Duodenal mucosa (tissue), 2 donors: ENCODE data around the gene RNLS.

Source experiments
- H3K27ac ChIP-seq: one replicate; pipeline ENCODE4 v1.7.0; 2013; ENCODE audit warnings: low read depth, low read length
- H3K27me3 ChIP-seq, 2 donors: one replicate each; pipeline ENCODE4 v1.7.0; 2013; ENCODE audit warnings: low read length in 2 of 2, control low read depth in 1 of 2; ENCODE audit not compliant: insufficient read depth in 2 of 2, control insufficient read depth in 1 of 2
- H3K36me3 ChIP-seq, 2 donors: one replicate each; pipeline ENCODE4 v1.7.0; 2013; ENCODE audit warnings: low read length in 2 of 2, control low read depth in 1 of 2; ENCODE audit not compliant: insufficient read depth in 2 of 2, control insufficient read depth in 1 of 2
- H3K4me1 ChIP-seq, 2 donors: one replicate each; pipeline ENCODE4 v1.7.0; 2013; ENCODE audit warnings: low read length in 2 of 2, control low read depth in 1 of 2; ENCODE audit not compliant: insufficient read depth in 2 of 2, control insufficient read depth in 1 of 2
- H3K4me3 ChIP-seq, 2 donors: one replicate each; pipeline ENCODE4 v1.7.0; 2013; ENCODE audit warnings: low read length in 2 of 2, low read depth in 1 of 2
- H3K9ac ChIP-seq, 2 donors: one replicate each; pipeline ENCODE4 v1.7.0; 2013; ENCODE audit warnings: low read length in 2 of 2, low read depth in 1 of 2
- H3K9me3 ChIP-seq, 2 donors: one replicate each; pipeline ENCODE4 v1.7.0; 2013; ENCODE audit warnings: low read length in 2 of 2, control low read depth in 1 of 2; ENCODE audit not compliant: control insufficient read depth in 1 of 2

RNLS gene

DNA sequence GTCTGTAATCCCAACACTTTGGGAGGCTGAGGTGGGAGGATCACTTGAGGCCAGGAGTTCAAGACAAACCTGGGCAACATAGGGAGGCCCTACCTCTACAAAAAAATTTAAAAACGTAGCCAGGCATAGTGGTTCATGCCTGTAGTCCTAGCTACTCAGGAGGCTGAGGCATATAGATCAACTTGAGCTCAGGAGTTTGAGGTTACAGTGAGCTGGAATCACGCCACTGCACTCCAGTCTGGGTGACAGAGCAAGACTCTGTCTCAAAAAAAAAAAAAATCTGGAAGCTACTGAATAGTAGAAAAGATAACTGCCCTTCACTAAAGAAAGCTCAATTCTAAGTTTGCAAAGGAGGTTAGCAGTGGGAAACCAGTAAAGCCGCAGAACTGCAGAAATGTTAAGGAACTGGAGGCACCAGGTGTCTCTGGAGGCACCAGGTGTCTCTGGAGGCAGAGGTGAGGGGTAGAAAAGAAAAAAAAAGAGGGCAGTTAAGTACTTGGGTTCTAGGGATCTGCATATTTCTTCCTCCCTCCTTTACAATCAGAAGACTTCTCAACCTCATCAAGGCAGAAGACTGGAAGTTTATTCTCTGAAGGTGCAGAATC lies 56.5 kb downstream of the RNLS start:
- no peak overlapping the region for H3K27ac ChIP-seq
- no peaks in the 10 kb centered on the region for H3K27me3 ChIP-seq
- H3K9ac ChIP-seq: no peak overlapping the region
- no peak overlapping the region for H3K4me3 ChIP-seq
- peaks cover 4 to 18% of the 10 kb centered on the region in 2 donors for H3K4me1 ChIP-seq
- H3K9me3 ChIP-seq: no peaks in the 10 kb centered on the region
- H3K36me3 ChIP-seq: no peaks in the 10 kb centered on the region

- Histone ChIP-seq H3K9ac (no peak overlapping the region), H3K4me1 (peaks cover 0 to 12% of the 10 kb centered on the region in 2 donors), H3K9me3 (no peaks in the 10 kb centered on the region), H3K27ac (no peak overlapping the region), H3K36me3 (no peaks in the 10 kb centered on the region), H3K27me3 (no peaks in the 10 kb centered on the region), H3K4me3 (no peak overlapping the region)
These were observed 57.6 kb downstream of the RNLS start for GRCh38 chr10:88525371-88526069.

DNA sequence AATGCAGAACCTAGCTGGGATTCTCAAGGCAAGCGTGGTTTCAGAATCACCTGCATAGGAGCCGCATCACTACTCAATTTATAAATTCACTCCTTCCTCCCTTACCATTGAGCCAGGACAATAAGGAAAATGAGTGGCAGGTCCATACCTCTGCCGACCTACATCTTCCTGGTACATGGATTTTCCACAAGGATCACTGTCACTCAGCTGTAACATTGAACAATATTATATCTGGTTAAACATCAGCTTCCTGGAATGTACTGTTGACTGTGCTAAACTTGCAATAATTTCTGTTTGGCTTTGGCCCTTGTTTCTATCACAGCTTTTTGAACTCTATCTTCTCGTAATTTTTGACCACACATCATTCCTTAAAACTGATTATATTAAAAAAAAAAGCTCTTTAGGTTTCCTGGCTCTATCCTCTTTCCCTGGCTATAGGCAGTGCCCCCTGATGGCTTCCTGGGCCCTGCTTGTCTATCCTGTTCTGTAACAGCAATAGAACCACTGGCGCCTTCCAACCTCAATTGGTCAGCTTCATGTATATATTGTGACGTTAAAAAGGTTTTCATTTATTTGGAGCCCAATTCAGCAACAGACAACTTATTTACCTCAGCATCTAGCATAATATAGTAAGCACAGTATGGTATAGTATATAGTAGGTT lies 59.2 kb downstream of the RNLS start:
- no peaks in the 10 kb centered on the region for H3K36me3 ChIP-seq
- H3K27me3 ChIP-seq: no peaks in the 10 kb centered on the region
- no peak overlapping the region for H3K27ac ChIP-seq
- H3K4me1 ChIP-seq: peaks cover 0 to 12% of the 10 kb centered on the region in 2 donors
- H3K4me3 ChIP-seq: no peak overlapping the region
- H3K9me3 ChIP-seq: no peaks in the 10 kb centered on the region
- H3K9ac ChIP-seq: no peak overlapping the region

GRCh38 chr10:88522715-88523114 lies 60.4 kb downstream of the RNLS start:
- no peaks in the 10 kb centered on the region for H3K27me3 ChIP-seq
- no peak overlapping the region for H3K27ac ChIP-seq
- no peak overlapping the region for H3K4me3 ChIP-seq
- H3K9ac ChIP-seq: no peak overlapping the region
- no peaks in the 10 kb centered on the region for H3K9me3 ChIP-seq
- peaks cover 0 to 12% of the 10 kb centered on the region in 2 donors for H3K4me1 ChIP-seq
- no peaks in the 10 kb centered on the region for H3K36me3 ChIP-seq

GRCh38 chr10:88521791-88522190 lies 61.3 kb downstream of the RNLS start:
- H3K9ac ChIP-seq: no peak overlapping the region
- H3K27ac ChIP-seq: no peak overlapping the region
- H3K27me3 ChIP-seq: no peaks in the 10 kb centered on the region
- H3K4me3 ChIP-seq: no peak overlapping the region
- H3K9me3 ChIP-seq: no peaks in the 10 kb centered on the region
- H3K36me3 ChIP-seq: no peaks in the 10 kb centered on the region
- peaks cover 0 to 16% of the 10 kb centered on the region in 2 donors for H3K4me1 ChIP-seq

- no peaks in the 10 kb centered on the region for H3K27me3 ChIP-seq
- peaks cover 0 to 4% of the 10 kb centered on the region in 2 donors for H3K4me1 ChIP-seq
- no peaks in the 10 kb centered on the region for H3K9me3 ChIP-seq
- H3K4me3 ChIP-seq: no peak overlapping the region
- no peak overlapping the region for H3K9ac ChIP-seq
- H3K36me3 ChIP-seq: no peaks in the 10 kb centered on the region
- no peak overlapping the region for H3K27ac ChIP-seq
These were observed 67.9 kb downstream of the RNLS start for GRCh38 chr10:88515235-88515634.

- no peak overlapping the region for H3K9ac ChIP-seq
- H3K4me1 ChIP-seq: peaks cover 0 to 4% of the 10 kb centered on the region in 2 donors
- H3K27ac ChIP-seq: no peak overlapping the region
- H3K4me3 ChIP-seq: no peak overlapping the region
- H3K27me3 ChIP-seq: no peaks in the 10 kb centered on the region
- H3K36me3 ChIP-seq: no peaks in the 10 kb centered on the region
- H3K9me3 ChIP-seq: no peaks in the 10 kb centered on the region
These were observed 70.5 kb downstream of the RNLS start for GRCh38 chr10:88512599-88512998.

- Histone ChIP-seq H3K9ac (no peak overlapping the region), H3K4me3 (no peak overlapping the region), H3K27me3 (no peaks in the 10 kb centered on the region), H3K36me3 (no peaks in the 10 kb centered on the region), H3K4me1 (no peaks in the 10 kb centered on the region), H3K27ac (no peak overlapping the region), H3K9me3 (no peaks in the 10 kb centered on the region)
These were observed 74.3 kb downstream of the RNLS start for GRCh38 chr10:88508796-88509195.

DNA sequence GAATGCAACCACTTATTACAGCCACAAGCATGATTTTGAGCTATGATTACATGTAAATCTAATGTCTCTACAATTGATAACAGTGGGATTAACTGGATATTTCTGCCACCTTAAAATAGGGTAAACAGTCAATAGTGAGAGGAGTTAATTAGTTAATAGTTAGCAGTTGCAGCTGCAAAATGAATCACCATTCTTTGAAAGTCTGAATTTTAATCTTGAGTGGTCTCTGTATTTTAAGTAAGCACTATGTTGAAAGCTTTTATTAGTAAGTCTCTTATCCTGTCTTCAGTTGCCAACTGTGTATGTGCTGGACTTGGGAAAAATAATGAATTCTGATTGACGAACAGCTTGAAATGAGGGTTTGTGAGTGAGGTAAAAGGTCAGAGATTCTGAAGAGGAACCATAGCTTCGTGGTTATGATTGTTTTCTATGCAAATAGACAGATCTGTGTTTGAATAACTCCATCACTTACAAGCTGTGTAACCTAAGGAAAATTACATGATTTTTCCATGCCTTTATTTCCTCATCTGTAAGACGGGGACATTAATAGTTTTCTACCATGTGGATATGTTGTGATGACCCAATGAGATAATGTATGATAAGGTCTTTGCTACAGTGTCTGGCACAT lies 75.2 kb downstream of the RNLS start:
- H3K27me3 ChIP-seq: no peaks in the 10 kb centered on the region

GRCh38 chr10:88507404-88507803 lies 75.7 kb downstream of the RNLS start:
- Histone ChIP-seq H3K4me3 (no peak overlapping the region), H3K9ac (no peak overlapping the region), H3K4me1 (no peaks in the 10 kb centered on the region), H3K27me3 (no peaks in the 10 kb centered on the region), H3K9me3 (no peaks in the 10 kb centered on the region), H3K27ac (no peak overlapping the region), H3K36me3 (no peaks in the 10 kb centered on the region)

More for the DNA sequence above, 75.2 kb downstream of the RNLS start:
- Histone ChIP-seq H3K4me3 (no peak overlapping the region), H3K9ac (no peak overlapping the region), H3K36me3 (no peaks in the 10 kb centered on the region), H3K9me3 (no peaks in the 10 kb centered on the region), H3K4me1 (no peaks in the 10 kb centered on the region), H3K27ac (no peak overlapping the region)
